K562 (cell line): ENCODE measurements around the gene ASPDH. TPM values are rescaled to one million over a fixed set of nuclear protein-coding genes. Genes with fewer than 3 reads are reported as not detected.
A peak's percentile ranks its signal among the peaks of the same experiment; 100 is the strongest.

Experiments used
- BCL6 ChIP-seq: fragments of 250-450 bp; sonication (Bioruptor Pico); IDR thresholded peaks from 2 replicates; pipeline ENCODE4 v1.4.0; 2020
- BHLHE40 ChIP-seq: IDR thresholded peaks from 2 replicates; pipeline ENCODE4 v1.6.1; 2011; ENCODE audit warnings: low read length, improper control_type of control experiment
- MYC ChIP-seq, 2 experiments: fragments of 250-450 bp in 1 of 2; sonication (Bioruptor Pico) in 1 of 2; IDR thresholded peaks; 2 replicates each; pipeline versions ENCODE4 v1.5.1 to v1.6.1; 2012 to 2021; ENCODE audit warnings: low read depth in 2 of 2, borderline replicate concordance in 1 of 2, improper control_type of control experiment in 1 of 2, low read length in 1 of 2, mild to moderate bottlenecking in 1 of 2, moderate library complexity in 1 of 2
- NFIC ChIP-seq: fragments of 450-650 bp; IDR thresholded peaks from 2 replicates; pipeline ENCODE4 v1.6.1; 2017; ENCODE audit warnings: mild to moderate bottlenecking, inconsistent platforms
- POLR2G ChIP-seq: fragments of 200-400 bp; formaldehyde crosslinking; IDR thresholded peaks from 2 replicates; pipeline ENCODE4 v1.6.1; 2017; ENCODE audit warnings: low read depth, mild to moderate bottlenecking, antibody characterized with exemption, low read length, moderate library complexity
- SAFB2 ChIP-seq: fragments of 200-400 bp; formaldehyde crosslinking; IDR thresholded peaks from 2 replicates; pipeline ENCODE4 v1.6.1; 2018; ENCODE audit warnings: borderline replicate concordance, low read length, low read depth, moderate library complexity; ENCODE audit not compliant: severe bottlenecking
- ZC3H11A ChIP-seq: IDR thresholded peaks from 2 replicates; pipeline ENCODE4 v1.6.1; 2012; ENCODE audit warnings: low read depth, low read length, improper control_type of control experiment
- polyA plus RNA-seq, 8 experiments: library from polyadenylated mRNA; depleted of rRNA in 4 of 8; stranded (reverse) in 5 of 8; unstranded in 3 of 8; fragments of >200 nt; fragmentation: Nextera tagmentation in 2 of 8; fragmentation: Illumina TruSeq in 1 of 8; extraction: Ambion mirVana in 2 of 8; extraction: Trizol in 1 of 8; gene quantifications; 2 replicates each; pipeline versions ENCODE4 v1.2.1 to v1.2.3, GENCODE V29; 2011 to 2014; ENCODE audit warnings: inconsistent platforms in 1 of 8, missing spikeins in 1 of 8
- total RNA-seq, 7 experiments: library from RNA; depleted of rRNA in 6 of 7; stranded (reverse); fragments of >200 nt in 6 of 7; fragmentation: Illumina TruSeq in 2 of 7; extraction: Trizol in 2 of 7; gene quantifications; 2 replicates each; pipeline versions ENCODE4 v1.2.1 to v1.2.3, GENCODE V29; 2011 to 2021; ENCODE audit warnings: low replicate concordance in 1 of 7
- TF ChIP-seq, protein P1 (sequence below): sonication (generic); formaldehyde crosslinking; IDR thresholded peaks from 2 replicates; pipeline ENCODE4 v1.8.1; 2023; ENCODE audit warnings: mild to moderate bottlenecking, missing genetic modification reagents
- TF ChIP-seq, protein P2 (sequence below), 2 experiments: IDR thresholded peaks; 2 replicates each; pipeline ENCODE4 v1.6.1; 2011; ENCODE audit warnings: borderline replicate concordance in 1 of 2, control low read depth in 1 of 2, low read depth in 1 of 2, low read length in 1 of 2, mild to moderate bottlenecking in 1 of 2, mixed read lengths in 1 of 2, moderate library complexity in 1 of 2; ENCODE audit not compliant: insufficient read depth in 1 of 2, insufficient read length in 1 of 2, poor library complexity in 1 of 2, severe bottlenecking in 1 of 2; ENCODE audit errors: extremely low read depth in 1 of 2
- TF ChIP-seq, protein P3 (sequence below), 2 experiments: fragments of 450-650 bp in 1 of 2; sonication (generic) in 1 of 2; formaldehyde crosslinking in 1 of 2; IDR thresholded peaks in 1 of 2; conservative IDR thresholded peaks in 1 of 2; 2 replicates each; pipeline versions ENCODE4 v1.6.1 to v1.8.1; 2016 to 2023; ENCODE audit warnings: mild to moderate bottlenecking in 2 of 2, moderate library complexity in 2 of 2, inconsistent platforms in 1 of 2, missing genetic modification reagents in 1 of 2
- TF ChIP-seq, protein P4 (sequence below): fragments of 200-800 bp; sonication (Bioruptor generic); IDR thresholded peaks from 2 replicates; pipeline ENCODE4 v1.6.1; 2017; ENCODE audit warnings: missing genetic modification characterization, missing compliant biosample characterization
- TF ChIP-seq, protein P5 (sequence below): fragments of 250-450 bp; sonication (Bioruptor Pico); IDR thresholded peaks from 2 replicates; pipeline ENCODE4 v1.4.0; 2020
- TF ChIP-seq, protein P6 (sequence below), 3 experiments: fragments of 200-800 bp in 1 of 3; fragments of 250-450 bp in 1 of 3; fragments of 450-650 bp in 1 of 3; sonication (Bioruptor Pico) in 1 of 3; sonication (Bioruptor generic) in 1 of 3; formaldehyde crosslinking in 1 of 3; IDR thresholded peaks; 2 replicates each; pipeline versions ENCODE4 v1.6.1 to v1.8.0; 2016 to 2022; ENCODE audit warnings: mild to moderate bottlenecking in 2 of 3, missing genetic modification characterization in 2 of 3, missing compliant biosample characterization in 1 of 3, moderate library complexity in 1 of 3

The ASPDH gene
- total and polyA plus RNA-seq, 9 of the 15 experiments (the other 6 are each of a cell fraction or from before 2014, with no cell fraction given): not detected

DNA sequence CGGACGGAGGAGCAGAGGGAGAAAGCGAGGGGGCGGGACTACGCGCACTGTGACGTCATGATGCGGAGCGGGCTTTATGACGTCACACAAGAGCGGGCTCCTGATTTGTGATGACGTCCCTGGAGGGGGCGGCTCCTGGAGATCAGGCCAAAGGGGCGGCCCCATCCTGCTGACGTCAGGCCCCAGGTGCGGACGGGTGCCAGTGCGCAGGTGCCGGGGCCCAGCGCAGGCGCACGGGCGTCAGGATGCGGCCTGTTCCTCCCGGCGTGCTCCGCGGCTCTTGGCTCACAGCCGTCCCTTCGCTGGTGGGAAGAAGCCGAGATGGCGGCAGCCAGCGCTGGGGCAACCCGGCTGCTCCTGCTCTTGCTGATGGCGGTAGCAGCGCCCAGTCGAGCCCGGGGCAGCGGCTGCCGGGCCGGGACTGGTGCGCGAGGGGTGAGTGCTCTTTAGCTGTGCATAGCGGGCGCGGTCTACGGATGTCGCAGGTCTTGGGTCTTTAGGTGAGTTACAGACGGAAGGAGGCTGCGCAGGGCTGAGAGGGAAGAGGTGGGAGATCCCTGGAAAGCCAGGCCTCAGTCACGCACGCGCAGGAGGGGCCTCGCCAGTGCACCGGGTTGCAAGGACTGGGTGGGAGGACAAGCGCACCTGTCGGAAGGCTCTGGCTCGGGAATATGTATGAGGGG lies 37.3 kb downstream of the ASPDH start, which contains the start of the genes EMC10 and GARIN5A (continued):
- no peak for TF ChIP-seq MYC (IDR thresholded peaks at IDR 0.05; ENCODE audit: low read depth, low read length)
- TF ChIP-seq MYC (CRISPR knock-in tag; IDR thresholded peaks at IDR 0.05; ENCODE audit: borderline replicate concordance, low read depth): peak; percentile 35; the same call in 1 of the 2 replicates
- TF ChIP-seq, protein P1, sequence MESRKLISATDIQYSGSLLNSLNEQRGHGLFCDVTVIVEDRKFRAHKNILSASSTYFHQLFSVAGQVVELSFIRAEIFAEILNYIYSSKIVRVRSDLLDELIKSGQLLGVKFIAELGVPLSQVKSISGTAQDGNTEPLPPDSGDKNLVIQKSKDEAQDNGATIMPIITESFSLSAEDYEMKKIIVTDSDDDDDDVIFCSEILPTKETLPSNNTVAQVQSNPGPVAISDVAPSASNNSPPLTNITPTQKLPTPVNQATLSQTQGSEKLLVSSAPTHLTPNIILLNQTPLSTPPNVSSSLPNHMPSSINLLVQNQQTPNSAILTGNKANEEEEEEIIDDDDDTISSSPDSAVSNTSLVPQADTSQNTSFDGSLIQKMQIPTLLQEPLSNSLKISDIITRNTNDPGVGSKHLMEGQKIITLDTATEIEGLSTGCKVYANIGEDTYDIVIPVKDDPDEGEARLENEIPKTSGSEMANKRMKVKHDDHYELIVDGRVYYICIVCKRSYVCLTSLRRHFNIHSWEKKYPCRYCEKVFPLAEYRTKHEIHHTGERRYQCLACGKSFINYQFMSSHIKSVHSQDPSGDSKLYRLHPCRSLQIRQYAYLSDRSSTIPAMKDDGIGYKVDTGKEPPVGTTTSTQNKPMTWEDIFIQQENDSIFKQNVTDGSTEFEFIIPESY (CRISPR knock-in tag): peak; percentile 95
- no peak for TF ChIP-seq BCL6 (CRISPR knock-in tag)
- TF ChIP-seq, protein P2, sequence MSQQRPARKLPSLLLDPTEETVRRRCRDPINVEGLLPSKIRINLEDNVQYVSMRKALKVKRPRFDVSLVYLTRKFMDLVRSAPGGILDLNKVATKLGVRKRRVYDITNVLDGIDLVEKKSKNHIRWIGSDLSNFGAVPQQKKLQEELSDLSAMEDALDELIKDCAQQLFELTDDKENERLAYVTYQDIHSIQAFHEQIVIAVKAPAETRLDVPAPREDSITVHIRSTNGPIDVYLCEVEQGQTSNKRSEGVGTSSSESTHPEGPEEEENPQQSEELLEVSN (IDR thresholded peaks at IDR 0.05; ENCODE audit: borderline replicate concordance in 1 of 2, extremely low read depth in 1 of 2, insufficient read depth in 1 of 2, insufficient read length in 1 of 2, low read depth in 1 of 2, low read length in 1 of 2, poor library complexity in 1 of 2, severe bottlenecking in 1 of 2): peak; percentile 32 to 57
- no peak for TF ChIP-seq SAFB2
- TF ChIP-seq NFIC: peak; percentile 84
- TF ChIP-seq BHLHE40: peak; percentile 31; the same call in 1 of the 2 replicates
- TF ChIP-seq, protein P3, sequence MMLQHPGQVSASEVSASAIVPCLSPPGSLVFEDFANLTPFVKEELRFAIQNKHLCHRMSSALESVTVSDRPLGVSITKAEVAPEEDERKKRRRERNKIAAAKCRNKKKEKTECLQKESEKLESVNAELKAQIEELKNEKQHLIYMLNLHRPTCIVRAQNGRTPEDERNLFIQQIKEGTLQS (IDR thresholded peaks at IDR 0.05): peak; percentile 99
- TF ChIP-seq, protein P3 (CRISPR knock-in tag; conservative IDR thresholded peaks at IDR 0.05): no peak
- TF ChIP-seq, protein P4, sequence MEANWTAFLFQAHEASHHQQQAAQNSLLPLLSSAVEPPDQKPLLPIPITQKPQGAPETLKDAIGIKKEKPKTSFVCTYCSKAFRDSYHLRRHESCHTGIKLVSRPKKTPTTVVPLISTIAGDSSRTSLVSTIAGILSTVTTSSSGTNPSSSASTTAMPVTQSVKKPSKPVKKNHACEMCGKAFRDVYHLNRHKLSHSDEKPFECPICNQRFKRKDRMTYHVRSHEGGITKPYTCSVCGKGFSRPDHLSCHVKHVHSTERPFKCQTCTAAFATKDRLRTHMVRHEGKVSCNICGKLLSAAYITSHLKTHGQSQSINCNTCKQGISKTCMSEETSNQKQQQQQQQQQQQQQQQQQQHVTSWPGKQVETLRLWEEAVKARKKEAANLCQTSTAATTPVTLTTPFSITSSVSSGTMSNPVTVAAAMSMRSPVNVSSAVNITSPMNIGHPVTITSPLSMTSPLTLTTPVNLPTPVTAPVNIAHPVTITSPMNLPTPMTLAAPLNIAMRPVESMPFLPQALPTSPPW: peak; percentile 50
- TF ChIP-seq POLR2G: peak; percentile 99
- peak; percentile 76; the same call in 1 of the 2 replicates for TF ChIP-seq ZC3H11A
- TF ChIP-seq, protein P5, sequence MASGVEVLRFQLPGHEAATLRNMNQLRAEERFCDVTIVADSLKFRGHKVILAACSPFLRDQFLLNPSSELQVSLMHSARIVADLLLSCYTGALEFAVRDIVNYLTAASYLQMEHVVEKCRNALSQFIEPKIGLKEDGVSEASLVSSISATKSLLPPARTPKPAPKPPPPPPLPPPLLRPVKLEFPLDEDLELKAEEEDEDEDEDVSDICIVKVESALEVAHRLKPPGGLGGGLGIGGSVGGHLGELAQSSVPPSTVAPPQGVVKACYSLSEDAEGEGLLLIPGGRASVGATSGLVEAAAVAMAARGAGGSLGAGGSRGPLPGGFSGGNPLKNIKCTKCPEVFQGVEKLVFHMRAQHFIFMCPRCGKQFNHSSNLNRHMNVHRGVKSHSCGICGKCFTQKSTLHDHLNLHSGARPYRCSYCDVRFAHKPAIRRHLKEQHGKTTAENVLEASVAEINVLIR (CRISPR knock-in tag): peak; percentile 99
- TF ChIP-seq, protein P6, sequence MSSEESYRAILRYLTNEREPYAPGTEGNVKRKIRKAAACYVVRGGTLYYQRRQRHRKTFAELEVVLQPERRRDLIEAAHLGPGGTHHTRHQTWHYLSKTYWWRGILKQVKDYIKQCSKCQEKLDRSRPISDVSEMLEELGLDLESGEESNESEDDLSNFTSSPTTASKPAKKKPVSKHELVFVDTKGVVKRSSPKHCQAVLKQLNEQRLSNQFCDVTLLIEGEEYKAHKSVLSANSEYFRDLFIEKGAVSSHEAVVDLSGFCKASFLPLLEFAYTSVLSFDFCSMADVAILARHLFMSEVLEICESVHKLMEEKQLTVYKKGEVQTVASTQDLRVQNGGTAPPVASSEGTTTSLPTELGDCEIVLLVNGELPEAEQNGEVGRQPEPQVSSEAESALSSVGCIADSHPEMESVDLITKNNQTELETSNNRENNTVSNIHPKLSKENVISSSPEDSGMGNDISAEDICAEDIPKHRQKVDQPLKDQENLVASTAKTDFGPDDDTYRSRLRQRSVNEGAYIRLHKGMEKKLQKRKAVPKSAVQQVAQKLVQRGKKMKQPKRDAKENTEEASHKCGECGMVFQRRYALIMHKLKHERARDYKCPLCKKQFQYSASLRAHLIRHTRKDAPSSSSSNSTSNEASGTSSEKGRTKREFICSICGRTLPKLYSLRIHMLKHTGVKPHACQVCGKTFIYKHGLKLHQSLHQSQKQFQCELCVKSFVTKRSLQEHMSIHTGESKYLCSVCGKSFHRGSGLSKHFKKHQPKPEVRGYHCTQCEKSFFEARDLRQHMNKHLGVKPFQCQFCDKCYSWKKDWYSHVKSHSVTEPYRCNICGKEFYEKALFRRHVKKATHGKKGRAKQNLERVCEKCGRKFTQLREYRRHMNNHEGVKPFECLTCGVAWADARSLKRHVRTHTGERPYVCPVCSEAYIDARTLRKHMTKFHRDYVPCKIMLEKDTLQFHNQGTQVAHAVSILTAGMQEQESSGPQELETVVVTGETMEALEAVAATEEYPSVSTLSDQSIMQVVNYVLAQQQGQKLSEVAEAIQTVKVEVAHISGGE (CRISPR knock-in tag; IDR thresholded peaks at IDR 0.05): peak in 1 of 3 experiments; percentile 65; a peak in 2 of 6 replicates
